Uterus (tissue), 2 donors: ENCODE results near the gene LY9.

Source experiments
- CTCF ChIP-seq, 4 experiments: fragments of 200-600 bp in 2 of 4; fragments of 450-650 bp in 2 of 4; sonication (generic) in 2 of 4; IDR thresholded peaks; one replicate each; pipeline ENCODE4 v1.5.1; 2016 to 2019; ENCODE audit warnings: antibody characterized with exemption in 4 of 4, mild to moderate bottlenecking in 2 of 4, moderate library complexity in 1 of 4
- POLR2A ChIP-seq, 2 donors: fragments of 450-650 bp; IDR thresholded peaks; one replicate each; pipeline ENCODE4 v1.6.1; 2016; ENCODE audit warnings: antibody characterized with exemption in 2 of 2, mild to moderate bottlenecking in 1 of 2, moderate library complexity in 1 of 2

GRCh38 chr1:160813215-160813614 is 17.2 kb downstream of the LY9 start:
- TF ChIP-seq CTCF (IDR thresholded peaks at IDR 0.05) (no peak), POLR2A (IDR thresholded peaks at IDR 0.05) (no peak)
